A673 (cell line): Measurements from ENCODE around the gene SDF4.

ENCODE experiments used
- EZH2 ChIP-seq: fragments of 200-600 bp; sonication (generic); IDR thresholded peaks from 2 replicates; pipeline ENCODE4 v1.6.1; 2017; ENCODE audit warnings: borderline replicate concordance, low read depth, mild to moderate bottlenecking, mixed read lengths, antibody characterized with exemption, low read length; ENCODE audit not compliant: poor library complexity, severe bottlenecking
- TF ChIP-seq, protein P1 (sequence below): fragments of 300-800, 200-600 bp; sonication (generic); conservative IDR thresholded peaks from 2 replicates; pipeline ENCODE4 v1.5.1; 2017; ENCODE audit warnings: low read depth, mild to moderate bottlenecking, antibody characterized with exemption, low read length, moderate library complexity, mixed read lengths

DNA sequence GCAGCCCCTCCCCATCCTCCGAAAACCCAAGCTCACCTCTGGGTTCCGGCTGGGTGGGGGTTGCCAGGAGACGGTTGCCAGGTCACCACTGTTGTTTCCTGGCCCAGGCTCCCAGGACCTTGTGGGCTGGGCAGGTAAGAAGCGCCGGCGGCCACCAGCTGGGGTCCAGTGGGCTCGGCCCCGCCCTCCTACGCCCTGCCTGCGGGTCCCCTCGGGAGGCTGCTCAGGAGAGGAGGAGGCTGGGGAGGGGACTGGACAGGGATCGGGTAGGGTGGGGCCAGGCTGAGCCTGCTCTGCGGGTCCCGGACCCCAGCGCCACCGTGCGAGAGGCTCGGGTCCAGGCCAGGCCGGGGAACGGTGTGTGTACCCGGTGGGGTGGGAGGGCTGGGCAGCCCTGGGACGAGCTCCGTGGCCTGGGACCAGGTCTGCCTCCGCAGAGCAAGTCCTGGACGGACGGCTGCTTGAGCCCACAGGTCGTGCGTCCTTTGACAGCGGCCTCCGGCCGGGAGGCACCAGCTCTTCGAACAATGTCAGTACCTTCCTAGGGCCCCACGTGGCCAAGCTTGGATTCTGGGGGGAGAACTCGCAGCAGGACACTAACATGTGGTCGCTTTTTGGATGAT lies 57.9 kb downstream of the SDF4 start, which contains the start of gene TTLL10:
- TF ChIP-seq, protein P1, sequence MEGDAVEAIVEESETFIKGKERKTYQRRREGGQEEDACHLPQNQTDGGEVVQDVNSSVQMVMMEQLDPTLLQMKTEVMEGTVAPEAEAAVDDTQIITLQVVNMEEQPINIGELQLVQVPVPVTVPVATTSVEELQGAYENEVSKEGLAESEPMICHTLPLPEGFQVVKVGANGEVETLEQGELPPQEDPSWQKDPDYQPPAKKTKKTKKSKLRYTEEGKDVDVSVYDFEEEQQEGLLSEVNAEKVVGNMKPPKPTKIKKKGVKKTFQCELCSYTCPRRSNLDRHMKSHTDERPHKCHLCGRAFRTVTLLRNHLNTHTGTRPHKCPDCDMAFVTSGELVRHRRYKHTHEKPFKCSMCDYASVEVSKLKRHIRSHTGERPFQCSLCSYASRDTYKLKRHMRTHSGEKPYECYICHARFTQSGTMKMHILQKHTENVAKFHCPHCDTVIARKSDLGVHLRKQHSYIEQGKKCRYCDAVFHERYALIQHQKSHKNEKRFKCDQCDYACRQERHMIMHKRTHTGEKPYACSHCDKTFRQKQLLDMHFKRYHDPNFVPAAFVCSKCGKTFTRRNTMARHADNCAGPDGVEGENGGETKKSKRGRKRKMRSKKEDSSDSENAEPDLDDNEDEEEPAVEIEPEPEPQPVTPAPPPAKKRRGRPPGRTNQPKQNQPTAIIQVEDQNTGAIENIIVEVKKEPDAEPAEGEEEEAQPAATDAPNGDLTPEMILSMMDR: no peak
- TF ChIP-seq EZH2: no peak
